Lower leg skin (tissue), 3 donors: ENCODE data around the gene EEF2KMT.

Experiments
- CTCF ChIP-seq, 3 donors: fragments of 450-650 bp; IDR thresholded peaks; one replicate each; pipeline ENCODE4 v1.5.1; 2016; ENCODE audit warnings: antibody characterized with exemption in 3 of 3, mild to moderate bottlenecking in 3 of 3, moderate library complexity in 2 of 3
- POLR2A ChIP-seq, 2 donors: fragments of 450-650 bp; IDR thresholded peaks; one replicate each; pipeline ENCODE4 v1.6.1; 2016 to 2017; ENCODE audit warnings: antibody characterized with exemption in 2 of 2, mild to moderate bottlenecking in 1 of 2, moderate library complexity in 1 of 2

- no peak for TF ChIP-seq CTCF (IDR thresholded peaks at IDR 0.05)
- no peak for TF ChIP-seq POLR2A (IDR thresholded peaks at IDR 0.05)
Observed at GRCh38 chr16:5035909-5036227, 61.7 kb downstream of the EEF2KMT start.
